RCC 7860 (cell line): ENCODE measurements around the gene UBR4.
"Not testable (repeated sequence)": the region's sequence is repeated elsewhere in the genome, so short reads cannot be mapped to it uniquely, and the experiment has no call there.

Source experiments
- DNase-seq: peaks from one replicate; pipeline ENCODE4 v3.0.0-alpha.2; 2015; ENCODE audit warnings: low spot score
- FAIRE-seq: peaks from 2 replicates; lab custom pipeline; 2012; peaks lifted over from hg19 to GRCh38; lab: Jason Lieb, UNC

UBR4 gene

GRCh38 chr1:19193004-19193403 lies 17.1 kb downstream of the UBR4 start:
- DNase-seq = no peak
- FAIRE-seq = no peak

- no peak for DNase-seq
- FAIRE-seq = no peak
Measured at GRCh38 chr1:19191811-19192210, 18.3 kb downstream of the UBR4 start.

GRCh38 chr1:19190468-19190867 lies 19.6 kb downstream of the UBR4 start:
- DNase-seq (no peak), FAIRE-seq (no peak)

- FAIRE-seq = no peak
- DNase-seq = no peak
Measured at GRCh38 chr1:19189270-19189669, 20.8 kb downstream of the UBR4 start.

GRCh38 chr1:19187852-19188251 lies 22.2 kb downstream of the UBR4 start:
- no peak for FAIRE-seq
- no peak for DNase-seq

- DNase-seq = no peak
- FAIRE-seq = no peak
Measured at GRCh38 chr1:19186001-19186400, 24.1 kb downstream of the UBR4 start.

GRCh38 chr1:19182223-19182622 lies 27.8 kb downstream of the UBR4 start:
- FAIRE-seq = no peak
- DNase-seq = no peak

GRCh38 chr1:19180265-19180657 lies 29.8 kb downstream of the UBR4 start:
- not testable (repeated sequence) for FAIRE-seq, DNase-seq

- DNase-seq (no peak), FAIRE-seq (no peak)
Measured at GRCh38 chr1:19179597-19180264, 30.3 kb downstream of the UBR4 start.

GRCh38 chr1:19178734-19179398 lies 31.2 kb downstream of the UBR4 start:
- DNase-seq = no peak
- FAIRE-seq = no peak

- DNase-seq = no peak
- FAIRE-seq = no peak
Measured at GRCh38 chr1:19177811-19178210, 32.3 kb downstream of the UBR4 start.

- no peak for DNase-seq
- no peak for FAIRE-seq
Measured at GRCh38 chr1:19169642-19170041, 40.4 kb downstream of the UBR4 start.

GRCh38 chr1:19167140-19167539 lies 42.9 kb downstream of the UBR4 start:
- no peak for FAIRE-seq
- DNase-seq = no peak

GRCh38 chr1:19166066-19166465 lies 44.0 kb downstream of the UBR4 start:
- DNase-seq (no peak), FAIRE-seq (no peak)

GRCh38 chr1:19165501-19165900 lies 44.6 kb downstream of the UBR4 start:
- no peak for DNase-seq
- FAIRE-seq = no peak

GRCh38 chr1:19164274-19165015 lies 45.6 kb downstream of the UBR4 start:
- no peak for DNase-seq
- no peak for FAIRE-seq

- DNase-seq (no peak), FAIRE-seq (no peak)
Measured at GRCh38 chr1:19163261-19163660, 46.8 kb downstream of the UBR4 start.

GRCh38 chr1:19160831-19161230 lies 49.2 kb downstream of the UBR4 start:
- no peak for DNase-seq
- no peak for FAIRE-seq

- FAIRE-seq (no peak), DNase-seq (no peak)
Measured at GRCh38 chr1:19157653-19158052, 52.4 kb downstream of the UBR4 start.

GRCh38 chr1:19156676-19157075 lies 53.4 kb downstream of the UBR4 start:
- DNase-seq (no peak), FAIRE-seq (no peak)

GRCh38 chr1:19154876-19155275 lies 55.2 kb downstream of the UBR4 start:
- DNase-seq = no peak
- FAIRE-seq = no peak

GRCh38 chr1:19153169-19153568 lies 56.9 kb downstream of the UBR4 start:
- DNase-seq (no peak), FAIRE-seq (no peak)
